Activated gamma-delta T cell treated with anti-CD3 and anti-CD28 coated beads, Interleukin-2, amount 50 U/mL, for 16 hours (primary cell): Measurements from ENCODE around the gene TMEM51.

ENCODE experiments used
- DNase-seq: peaks from one replicate; pipeline ENCODE4 v3.0.0-alpha.2; 2020; ENCODE audit warnings: low read depth

The TMEM51 gene

DNA sequence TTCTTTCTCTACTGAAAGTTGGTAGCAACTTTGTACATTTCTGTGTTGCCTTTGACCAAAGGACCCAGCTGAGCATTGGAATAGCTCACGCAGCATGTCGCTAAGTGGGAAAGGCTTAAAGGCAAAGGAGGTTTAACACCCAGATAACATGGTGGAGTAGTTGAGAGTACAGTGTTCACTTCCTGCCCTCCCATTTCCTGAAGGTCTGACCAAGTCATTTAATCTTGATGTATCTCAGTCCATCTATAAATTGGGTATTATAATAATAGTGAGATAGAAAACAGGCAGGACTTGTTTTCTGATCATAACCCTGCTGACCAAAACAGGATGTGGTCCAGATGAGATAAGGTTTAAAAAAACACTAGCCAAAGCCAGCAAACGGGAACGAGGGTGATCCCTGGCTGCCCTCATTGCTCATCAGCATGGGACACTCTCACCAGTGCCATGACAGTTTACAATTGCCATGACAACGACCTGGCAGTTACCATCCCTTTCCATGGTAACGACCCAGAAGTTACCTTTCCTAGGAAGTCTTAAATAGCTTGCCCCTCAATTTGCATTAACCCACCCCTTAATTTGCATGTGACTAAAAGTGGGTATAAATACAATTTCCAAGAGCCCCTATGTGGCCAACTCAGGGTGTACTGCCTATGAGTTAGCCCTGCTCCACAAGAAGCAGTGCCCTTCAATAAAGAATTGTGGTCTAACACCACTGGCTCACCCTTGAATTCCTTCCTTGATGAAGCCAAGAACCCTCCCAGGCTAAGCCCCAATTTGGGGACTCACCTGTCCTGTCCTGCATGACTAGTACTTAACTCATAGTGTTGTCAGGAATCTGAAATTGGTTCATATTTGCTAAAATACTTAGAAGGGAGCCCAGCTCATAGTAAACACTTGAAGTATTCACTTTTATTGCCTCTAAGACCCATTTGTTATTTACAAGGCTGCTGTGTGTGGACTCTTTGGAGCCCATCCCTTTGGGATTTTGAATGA, 65.0 kb downstream of the TMEM51 start:
- DNase-seq: no peak

DNA sequence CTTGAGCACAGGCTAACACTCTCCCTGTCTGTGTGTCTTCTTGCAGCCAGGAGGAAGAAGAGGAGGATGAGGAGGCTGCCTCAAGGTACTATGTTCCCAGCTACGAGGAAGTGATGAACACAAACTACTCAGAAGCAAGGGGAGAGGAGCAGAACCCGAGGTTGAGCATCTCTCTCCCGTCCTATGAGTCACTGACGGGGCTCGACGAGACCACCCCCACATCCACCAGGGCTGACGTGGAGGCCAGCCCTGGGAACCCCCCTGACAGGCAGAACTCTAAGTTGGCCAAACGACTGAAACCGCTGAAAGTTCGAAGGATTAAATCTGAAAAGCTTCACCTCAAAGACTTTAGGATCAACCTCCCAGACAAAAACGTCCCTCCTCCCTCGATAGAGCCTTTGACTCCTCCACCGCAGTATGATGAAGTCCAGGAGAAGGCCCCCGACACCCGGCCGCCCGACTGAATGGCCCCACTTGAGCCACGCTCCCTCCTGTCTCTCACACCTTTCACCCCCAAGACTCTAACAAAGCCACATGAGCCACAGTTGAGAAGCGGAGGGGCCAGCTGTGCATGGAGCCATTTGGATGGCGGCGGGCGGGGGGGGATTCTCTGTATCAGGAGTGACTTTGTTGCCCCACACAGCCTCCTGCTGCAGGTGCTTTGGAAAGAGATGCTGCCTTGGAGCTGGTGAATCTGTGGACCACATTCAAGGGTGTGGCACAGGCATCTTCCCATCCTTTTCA, 65.9 kb downstream of the TMEM51 start:
- no peak for DNase-seq

DNA sequence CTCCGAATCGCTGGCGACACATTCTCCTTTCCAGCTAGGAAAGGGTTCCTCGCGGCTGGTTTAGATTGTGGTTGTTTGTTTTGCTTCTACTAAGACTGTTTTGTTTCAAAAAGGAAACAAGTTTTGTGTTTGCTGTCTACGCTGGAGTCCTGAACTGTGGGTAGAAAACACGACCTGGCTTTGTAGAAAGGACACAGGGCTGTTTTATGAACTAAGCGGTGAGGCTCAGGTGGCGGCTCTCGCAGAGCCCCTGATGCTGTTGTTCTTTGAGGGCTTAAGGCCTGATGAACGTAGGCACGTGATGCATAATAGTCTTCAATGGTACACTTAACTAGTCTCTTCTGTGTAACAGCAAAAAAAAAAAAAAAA, 66.5 kb downstream of the TMEM51 start:
- DNase-seq: no peak

DNA sequence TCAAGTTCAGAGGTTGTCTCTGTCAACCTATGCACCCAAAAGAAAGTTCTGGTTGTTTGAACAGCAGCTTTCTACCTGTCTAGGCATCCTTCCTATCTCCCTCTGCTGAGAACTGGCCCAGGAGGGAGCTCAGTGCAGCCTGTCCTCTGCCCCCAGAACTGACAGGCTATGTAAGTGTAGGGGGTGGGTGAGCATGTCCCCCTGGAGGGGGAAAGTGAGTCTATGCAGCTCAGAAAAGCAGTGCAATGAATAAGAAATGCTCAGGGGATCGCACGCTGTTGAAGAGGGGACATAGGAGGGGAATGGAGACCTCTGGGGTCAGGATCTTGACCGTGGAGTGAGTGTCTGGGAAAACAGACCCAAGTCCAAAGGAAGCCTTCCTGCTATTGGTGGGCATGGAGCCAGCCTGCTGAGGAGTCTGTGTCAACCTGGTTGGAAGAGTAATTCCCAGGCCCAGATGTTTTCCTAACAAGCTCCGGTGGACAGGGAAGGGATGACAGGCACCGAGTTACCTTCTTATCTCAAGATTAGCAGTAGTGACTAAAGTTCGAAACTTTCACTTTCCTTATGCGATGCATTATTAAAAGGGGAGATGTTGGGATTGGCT, 67.4 kb downstream of the TMEM51 start:
- no peak for DNase-seq

DNA sequence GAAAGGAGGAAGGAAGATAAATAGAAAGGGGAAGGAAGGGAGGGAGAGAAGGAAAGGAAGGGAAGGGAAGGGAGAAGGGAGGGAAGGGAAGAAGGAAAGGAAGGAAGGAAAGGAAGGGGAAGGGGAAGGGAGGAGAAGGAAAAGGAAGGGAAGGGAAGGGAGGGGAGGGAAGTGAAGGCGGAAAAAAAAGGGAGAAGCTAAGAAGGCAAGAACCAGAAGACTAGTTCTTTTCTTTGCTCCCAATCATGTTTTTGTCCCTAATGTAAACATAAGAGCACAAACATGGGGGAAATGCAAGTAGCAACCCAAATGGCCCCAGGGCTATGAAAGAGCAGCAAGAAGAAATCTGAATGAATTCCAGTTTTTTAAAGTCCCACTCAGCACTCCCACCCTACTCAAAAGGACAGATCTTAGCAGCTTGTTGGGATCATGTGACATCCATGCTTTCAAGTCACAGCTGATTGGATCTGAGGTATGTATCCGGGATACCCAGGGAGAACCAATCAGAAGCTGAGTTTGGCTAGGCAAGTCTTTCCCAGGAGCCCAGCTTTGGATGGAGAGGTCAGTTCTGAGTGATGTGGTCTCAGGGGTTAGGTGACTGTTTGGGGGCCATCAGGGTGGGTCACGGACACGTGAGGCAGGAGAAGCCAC, 69.2 kb downstream of the TMEM51 start:
- DNase-seq: no peak

DNA sequence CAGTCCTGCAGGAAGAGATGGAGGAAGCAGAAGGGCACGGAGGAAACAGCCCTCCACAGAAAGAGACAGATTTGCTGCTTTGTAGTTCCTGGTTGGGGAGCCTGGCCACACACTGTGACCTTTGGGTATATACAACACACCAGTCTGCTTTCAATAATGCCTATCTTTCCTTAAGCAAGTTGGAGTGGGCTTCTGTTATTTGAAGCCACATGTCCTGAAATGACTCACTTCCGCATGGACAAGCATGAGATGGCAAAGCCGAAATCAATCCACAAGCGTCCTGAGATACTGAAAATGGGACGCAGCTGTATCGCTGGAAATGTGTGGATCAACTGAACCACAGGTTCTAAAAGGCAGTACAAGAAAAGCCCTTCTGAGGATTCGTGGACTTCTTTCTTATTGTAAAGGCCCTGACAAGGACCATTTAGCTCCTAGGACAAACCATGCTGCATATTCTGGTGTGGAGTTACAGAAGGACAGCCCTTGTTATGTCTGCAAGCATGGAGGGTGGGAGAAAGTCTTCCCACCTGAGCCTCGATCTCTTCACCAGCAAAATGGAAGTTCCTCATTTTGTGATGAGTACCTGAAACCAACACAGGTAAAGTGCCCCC, 70.8 kb downstream of the TMEM51 start:
- DNase-seq: no peak

DNA sequence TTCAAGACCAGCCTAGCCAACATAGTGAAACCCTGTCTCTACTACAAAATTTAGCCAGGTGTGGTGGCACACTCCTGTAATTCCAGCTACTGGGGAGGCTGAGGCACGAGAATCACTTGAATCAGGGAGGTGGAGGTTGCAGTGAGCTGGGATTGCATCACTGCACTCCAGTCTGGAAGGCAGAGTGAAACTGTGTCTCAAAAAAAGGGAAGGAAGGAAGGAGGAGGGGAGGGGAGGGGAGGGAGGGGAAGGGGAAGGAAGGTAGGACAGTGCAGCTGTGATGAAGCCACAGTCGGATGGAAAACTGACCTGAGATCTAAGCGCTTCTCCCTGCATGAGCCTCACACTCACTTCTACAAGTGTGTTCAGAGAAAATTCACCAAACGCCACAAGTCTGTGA, 71.4 kb downstream of the TMEM51 start:
- no peak for DNase-seq

DNA sequence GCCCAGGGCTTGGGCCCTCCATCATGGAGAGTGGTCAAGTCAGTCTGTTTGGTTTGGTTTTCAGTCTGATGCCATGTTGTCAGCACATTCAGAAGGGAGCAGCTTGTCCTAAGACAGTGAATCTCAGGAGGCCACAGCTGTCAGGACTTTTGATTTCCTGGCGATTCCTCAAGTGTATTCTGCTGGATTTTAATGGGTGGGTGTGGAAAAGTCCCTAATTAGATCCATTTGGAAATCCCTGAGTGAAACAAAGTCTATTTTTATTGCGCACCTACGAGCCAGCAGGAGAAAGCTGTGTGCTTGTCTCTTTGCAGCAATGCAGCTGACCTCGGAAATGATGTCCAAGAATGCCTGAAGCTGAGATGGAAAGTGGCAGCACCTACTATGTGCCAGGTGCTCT, 71.9 kb downstream of the TMEM51 start:
- no peak for DNase-seq

DNA sequence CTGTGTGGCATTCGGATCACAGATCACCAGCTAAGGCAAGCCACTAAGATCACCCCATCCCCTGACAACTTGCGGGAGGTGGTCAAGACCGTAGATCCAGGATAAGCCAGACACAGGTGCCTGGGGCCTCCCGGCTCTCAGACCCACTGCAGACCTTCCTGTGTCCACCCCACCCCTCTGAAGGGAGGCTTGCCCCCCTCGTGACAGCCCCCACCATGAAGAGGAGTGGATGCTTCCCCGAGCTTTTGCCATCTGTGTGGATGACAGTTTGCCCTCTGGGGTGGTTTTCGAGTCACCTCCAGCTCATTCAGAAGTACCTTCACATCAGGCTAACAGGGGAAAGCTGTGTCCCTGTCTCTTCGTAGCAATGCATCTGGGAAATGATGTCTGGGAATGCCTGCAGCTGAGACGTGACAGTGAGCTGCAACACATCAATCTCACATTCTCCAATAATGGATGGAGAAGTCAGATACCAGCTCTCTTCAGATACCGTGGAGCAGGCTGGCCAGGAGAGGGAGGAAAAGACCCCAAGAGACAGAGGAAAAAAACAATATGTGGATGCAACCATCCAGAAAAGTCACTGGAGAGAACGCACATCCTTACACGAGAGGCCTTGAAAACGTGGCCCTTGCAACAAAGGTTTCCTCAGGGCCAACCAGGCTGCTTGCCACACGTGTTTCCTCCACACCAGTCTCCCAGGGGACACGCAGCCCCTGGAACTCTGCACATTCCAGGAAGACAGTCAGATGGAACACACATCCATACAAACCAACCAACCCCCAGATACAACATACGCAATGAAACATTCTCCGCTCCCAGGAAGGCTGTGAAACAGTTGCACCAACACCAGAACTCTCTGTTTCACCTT, 73.1 kb downstream of the TMEM51 start:
- no peak for DNase-seq

DNA sequence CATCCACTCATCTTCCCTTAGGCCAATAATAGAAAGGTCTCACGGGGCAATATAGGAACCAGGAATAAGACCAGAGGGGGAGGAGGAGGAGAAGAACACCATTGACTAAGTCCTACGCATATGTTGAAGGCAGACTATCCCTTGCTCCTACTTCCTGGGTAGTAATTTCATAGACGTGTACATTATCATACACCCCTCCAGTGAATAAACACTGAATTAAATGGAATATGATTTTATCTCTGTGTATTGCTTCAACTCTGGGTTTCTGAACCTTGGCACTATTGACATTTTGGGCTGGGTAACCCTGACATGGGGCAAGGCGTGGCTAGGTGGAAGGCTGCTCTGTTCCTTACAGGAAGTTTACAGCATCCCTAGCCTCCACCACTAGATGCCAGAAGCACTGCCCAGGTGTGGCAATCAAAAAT, 76.2 kb downstream of the TMEM51 start:
- DNase-seq: no peak

DNA sequence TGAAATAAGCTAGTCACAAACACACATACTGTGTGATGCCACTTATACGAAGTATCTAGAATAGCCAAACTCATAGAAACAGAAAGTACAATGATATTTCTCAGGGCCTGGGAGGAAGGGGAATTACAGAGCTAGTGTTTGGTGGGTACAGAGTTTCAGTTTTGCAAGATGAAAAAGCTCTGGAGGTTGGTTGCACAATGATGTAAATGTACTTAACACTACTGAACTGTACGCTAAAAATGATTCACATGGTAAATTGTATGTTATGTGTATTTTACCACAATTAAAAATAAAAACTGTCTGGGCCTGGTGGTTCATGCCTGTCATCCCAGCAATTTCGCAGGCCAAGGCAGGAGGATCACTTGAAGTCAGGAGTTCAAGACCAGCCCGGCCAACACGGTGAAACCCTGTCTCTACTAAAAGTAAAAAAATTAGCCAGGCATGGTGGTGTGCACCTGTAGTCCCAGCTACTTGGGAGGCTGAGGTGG, 78.2 kb downstream of the TMEM51 start:
- no peak for DNase-seq

DNA sequence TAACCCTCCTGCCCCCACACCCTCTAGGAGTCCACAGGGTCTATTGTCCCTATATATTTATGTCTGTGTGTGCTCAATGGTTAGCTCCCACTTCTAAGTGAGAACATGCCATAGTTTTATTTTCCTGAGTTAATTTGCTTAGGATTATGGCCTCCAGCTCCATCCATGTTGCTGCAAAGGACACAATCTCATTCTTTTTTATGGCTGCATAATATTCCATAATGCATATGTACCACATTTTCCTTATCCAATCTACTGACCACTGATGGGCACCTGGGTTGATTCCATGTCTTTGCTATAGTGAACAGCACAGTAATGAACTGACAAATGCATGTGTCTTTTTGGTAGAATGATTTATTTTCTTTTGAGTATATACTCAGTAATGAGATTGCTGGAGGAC, 80.1 kb downstream of the TMEM51 start:
- DNase-seq: no peak

DNA sequence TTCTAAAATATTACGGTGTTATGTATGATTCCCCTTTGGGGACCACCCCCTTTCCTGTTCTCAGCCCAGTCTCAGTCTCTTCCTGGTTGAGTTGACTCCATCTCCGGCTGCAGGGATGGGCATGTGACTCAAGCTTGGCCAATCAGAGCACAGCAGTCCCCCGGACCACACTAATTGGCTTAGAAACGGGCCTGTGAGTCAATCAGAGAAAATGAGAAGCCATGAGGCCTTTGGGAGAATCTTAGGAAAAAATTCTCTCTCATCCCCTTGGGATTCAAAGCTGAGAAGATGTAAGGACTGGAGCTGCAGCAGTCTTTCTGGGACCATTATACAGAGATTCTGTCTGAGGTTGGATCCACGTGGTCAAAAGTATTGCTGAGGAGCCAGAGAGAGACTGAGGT, 82.8 kb downstream of the TMEM51 start:
- DNase-seq: no peak

DNA sequence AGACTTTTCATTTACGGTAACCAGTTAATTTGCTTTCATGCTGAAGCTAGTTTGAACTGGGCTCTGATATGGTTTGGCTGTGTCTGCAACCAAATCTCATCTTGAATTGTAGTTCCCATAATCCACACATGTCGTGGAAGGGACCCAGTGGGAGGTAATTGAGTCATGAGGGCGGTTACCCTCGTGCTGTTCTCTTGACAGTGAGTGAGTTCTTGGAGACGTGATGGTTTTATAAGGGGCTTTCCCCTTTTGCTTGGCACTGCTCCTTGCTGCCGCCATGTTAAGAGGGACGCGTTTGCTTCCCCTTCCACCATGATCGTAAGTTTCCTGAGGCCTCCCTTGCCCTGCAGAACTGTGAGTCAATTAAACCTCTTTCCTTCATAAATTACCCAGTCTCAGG, 83.2 kb downstream of the TMEM51 start:
- DNase-seq: no peak

DNA sequence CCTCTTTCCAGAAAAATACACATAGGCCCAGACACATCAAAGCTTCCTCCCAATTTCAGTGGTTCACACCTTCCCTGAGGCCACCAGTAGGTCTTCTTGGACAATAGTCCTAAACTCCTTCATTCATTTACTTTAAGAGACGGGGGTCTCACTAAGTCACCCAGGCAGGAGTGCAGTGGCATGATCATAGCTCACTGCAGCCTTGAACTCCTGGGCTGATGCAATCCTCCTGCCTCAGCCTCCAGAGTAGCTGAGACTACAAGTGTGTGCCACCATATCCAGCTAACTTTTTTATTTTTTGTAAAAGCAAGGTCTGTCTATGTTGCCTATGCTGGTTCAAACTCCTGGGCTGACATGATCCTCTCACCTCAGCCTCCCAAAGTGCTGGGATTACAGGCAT, 85.2 kb downstream of the TMEM51 start:
- DNase-seq: no peak

DNA sequence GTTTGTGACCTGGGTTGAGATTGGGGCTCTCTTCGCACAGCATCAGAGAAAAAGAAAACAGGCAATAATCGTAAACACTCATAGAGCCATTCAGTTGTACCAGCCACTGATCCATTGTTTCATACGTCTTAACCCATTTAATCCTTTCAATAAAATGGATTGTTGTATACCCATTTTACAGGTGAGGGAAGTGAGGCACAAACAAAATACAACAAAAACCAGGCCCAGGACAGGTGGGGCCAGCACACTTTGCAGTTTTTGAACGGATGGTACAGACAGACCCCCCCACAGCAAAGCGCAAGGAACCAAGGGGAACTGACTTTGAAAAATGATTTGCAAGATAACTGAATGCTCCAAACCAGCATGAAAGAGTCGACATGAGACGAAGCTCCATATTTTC, 89.2 kb downstream of the TMEM51 start:
- DNase-seq: no peak

DNA sequence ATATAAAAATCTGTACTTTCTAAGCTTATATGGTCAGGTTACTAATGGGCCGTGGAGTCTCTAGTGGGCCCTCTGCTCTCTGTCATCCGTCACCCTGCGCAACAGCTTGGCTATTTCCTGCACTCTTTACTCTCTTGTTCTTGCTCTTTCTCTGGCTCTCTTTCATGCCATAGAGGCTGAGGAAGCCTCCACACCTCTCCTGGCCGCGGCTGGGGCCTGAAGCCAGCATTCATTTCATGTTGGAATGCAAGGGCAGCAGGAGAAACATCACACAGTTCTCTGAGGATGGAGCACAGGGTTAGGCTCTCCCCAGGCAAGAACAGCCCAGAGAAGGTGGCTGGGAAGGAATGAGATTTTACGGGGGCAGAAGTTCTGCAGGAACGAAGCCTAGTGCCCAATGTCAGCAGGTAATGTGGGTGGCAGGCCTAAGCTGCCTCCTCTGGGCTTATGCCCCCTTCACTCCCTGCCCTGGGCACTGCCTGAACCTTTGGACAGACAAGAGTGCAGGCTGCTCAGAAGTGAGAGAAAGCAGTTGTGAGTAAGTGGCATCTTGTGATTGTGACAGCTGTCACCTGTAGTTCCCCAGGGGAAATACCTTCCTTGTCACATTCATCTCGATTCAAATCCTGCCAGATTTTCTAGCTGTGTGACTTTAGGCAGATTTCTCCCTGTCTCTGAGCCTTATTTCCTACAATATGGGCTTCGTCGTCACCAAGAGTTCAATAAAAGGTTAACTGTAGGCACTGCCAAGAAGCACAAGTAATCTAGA, 89.9 kb downstream of the TMEM51 start:
- DNase-seq: no peak

DNA sequence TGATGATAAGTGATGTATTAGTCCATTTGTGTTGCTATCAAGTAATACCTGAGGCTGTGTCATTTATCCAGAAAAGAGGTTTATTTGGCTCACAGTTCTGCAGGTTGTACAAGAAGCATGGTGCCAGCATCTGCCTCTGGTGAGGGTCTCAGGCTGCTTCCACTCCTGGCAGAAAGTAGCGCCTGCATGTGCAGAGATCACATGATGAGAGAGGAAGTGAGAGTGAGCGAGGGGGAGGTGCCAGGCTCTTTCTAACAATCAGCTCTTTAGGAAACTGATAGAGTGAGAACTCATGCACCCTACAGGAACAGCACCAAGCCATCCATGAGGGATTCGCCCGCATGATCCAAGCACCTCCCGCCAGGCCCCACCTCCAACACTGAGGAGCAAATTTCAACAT, 91.3 kb downstream of the TMEM51 start:
- no peak for DNase-seq

DNA sequence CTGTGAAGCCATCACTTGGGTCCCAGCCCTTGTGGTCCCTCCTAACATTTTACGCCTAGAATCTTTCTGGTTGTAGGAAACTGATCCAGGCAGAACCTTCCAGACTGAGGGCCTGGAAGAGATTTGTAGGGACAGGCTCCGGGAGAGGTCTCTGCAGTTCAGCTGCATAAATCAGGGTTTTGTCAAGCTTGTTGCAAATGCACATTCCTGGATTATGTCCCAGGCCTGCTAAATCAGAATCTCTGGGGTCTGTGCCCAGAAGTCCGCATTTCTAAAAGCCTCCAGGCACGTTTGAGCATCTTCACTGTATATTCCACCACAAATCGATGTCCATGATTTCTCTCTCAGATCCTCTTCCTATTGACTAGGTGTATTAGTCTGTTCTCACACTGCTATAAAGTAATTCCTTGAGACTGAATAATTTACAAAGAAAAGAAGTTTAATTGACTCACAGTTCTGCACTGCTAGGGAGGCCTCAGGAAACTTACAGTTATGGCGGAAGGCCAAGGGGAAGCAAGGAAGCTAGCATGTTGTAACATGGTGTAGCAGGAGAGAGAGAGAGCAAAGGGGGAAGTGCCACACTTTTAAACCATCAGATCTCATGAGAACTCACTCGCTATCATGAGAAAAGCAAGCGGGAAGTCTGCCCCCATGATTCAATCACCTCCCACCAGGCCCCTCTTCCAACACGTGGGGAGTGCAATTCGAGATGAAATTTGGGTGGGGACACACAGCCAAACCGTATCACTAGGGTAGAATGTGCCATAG, 92.2 kb downstream of the TMEM51 start:
- DNase-seq: no peak
